CD8-positive, alpha-beta memory T cell (primary cell): ENCODE data around the gene UNCX. TPM values are rescaled to one million over a fixed set of nuclear protein-coding genes. Genes with fewer than 3 reads are reported as not detected.

Source experiments
- CTCF ChIA-PET: fragments of 350-600 bp; sonication (Branson Sonifier 250); formaldehyde crosslinking; loops from one replicate; lab custom pipeline; 2021; ENCODE audit warnings: antibody characterized with exemption; lab: Charles Lee
- POLR2A ChIA-PET: fragments of 350-600 bp; sonication (Branson Sonifier 250); formaldehyde crosslinking; loops from one replicate; lab custom pipeline; 2021; ENCODE audit warnings: antibody characterized with exemption; lab: Charles Lee
- DNase-seq, 5 donors: peaks; one replicate each; pipeline versions ENCODE4 v3.0.0 to v3.0.0-alpha.2; 2020 to 2022; ENCODE audit warnings: mixed read lengths in 1 of 5
- H3K27ac ChIP-seq: one replicate; pipeline ENCODE4 v1.7.0; 2013; ENCODE audit warnings: low read depth, mild to moderate bottlenecking, low read length, moderate library complexity
- H3K27me3 ChIP-seq: 2 replicates; pipeline ENCODE4 v1.7.0; 2013; ENCODE audit warnings: low read length, mild to moderate bottlenecking; ENCODE audit not compliant: insufficient read depth, poor library complexity, severe bottlenecking
- H3K36me3 ChIP-seq: 2 replicates; pipeline ENCODE4 v1.7.0; 2013; ENCODE audit warnings: mild to moderate bottlenecking, low read length, moderate library complexity; ENCODE audit not compliant: insufficient read depth
- H3K4me1 ChIP-seq: 2 replicates; pipeline ENCODE4 v1.7.0; 2013; ENCODE audit warnings: mild to moderate bottlenecking, low read length, moderate library complexity; ENCODE audit not compliant: insufficient read depth
- H3K4me3 ChIP-seq: 2 replicates; pipeline ENCODE4 v1.7.0; 2013; ENCODE audit warnings: mild to moderate bottlenecking, low read length
- H3K9me3 ChIP-seq: 2 replicates; pipeline ENCODE4 v1.7.0; 2013; ENCODE audit warnings: mild to moderate bottlenecking, low read length
- H3K27ac Mint-ChIP-seq, 8 donors: one replicate each; pipeline ENCODE4 v1.8.0; 2020 to 2021; ENCODE audit warnings: mixed read lengths in 8 of 8, mild to moderate bottlenecking in 6 of 8, inconsistent platforms in 3 of 8, moderate library complexity in 3 of 8
- H3K27me3 Mint-ChIP-seq, 2 donors: one replicate each; pipeline ENCODE4 v1.8.0; 2020 to 2021; ENCODE audit warnings: mixed read lengths in 2 of 2, mild to moderate bottlenecking in 1 of 2, moderate library complexity in 1 of 2
- H3K36me3 Mint-ChIP-seq, 3 donors: one replicate each; pipeline ENCODE4 v1.8.0; 2020 to 2021; ENCODE audit warnings: mixed read lengths in 3 of 3, inconsistent platforms in 1 of 3, mild to moderate bottlenecking in 1 of 3
- H3K4me1 Mint-ChIP-seq, 3 donors: one replicate each; pipeline ENCODE4 v1.8.0; 2020 to 2021; ENCODE audit warnings: mixed read lengths in 3 of 3, inconsistent platforms in 1 of 3, mild to moderate bottlenecking in 1 of 3
- H3K4me3 Mint-ChIP-seq, 7 donors: one replicate each; pipeline ENCODE4 v1.8.0; 2020 to 2021; ENCODE audit warnings: mixed read lengths in 7 of 7, mild to moderate bottlenecking in 6 of 7, moderate library complexity in 4 of 7, inconsistent platforms in 2 of 7
- H3K9me3 Mint-ChIP-seq, 5 donors: one replicate each; pipeline ENCODE4 v1.8.0; 2020 to 2022; ENCODE audit warnings: mixed read lengths in 5 of 5, mild to moderate bottlenecking in 3 of 5, moderate library complexity in 2 of 5, inconsistent platforms in 1 of 5
- polyA plus RNA-seq: library from polyadenylated mRNA; unstranded; fragments of 300-500 nt; fragmentation: Illumina TruSeq; gene quantifications from one replicate; pipeline ENCODE4 v1.2.3, GENCODE V29; 2021
- total RNA-seq, 2 experiments: library from RNA; stranded (reverse); gene quantifications; one replicate each; pipeline ENCODE4 v1.2.3, GENCODE V29; 2021

UNCX gene
- total and polyA plus RNA-seq, 3 experiments from 2014 or later, result not detected

- H3K4me3 ChIP-seq, result no peak overlapping the region
- Mint-ChIP-seq H3K27ac (peak overlapping the region in 2 of 8 donors; percentile 40 to 76), H3K27me3 (peaks cover 61 to 71% of the 10 kb centered on the region in 2 donors), H3K9me3 (peaks cover 0 to 2% (median 2%) of the 10 kb centered on the region in 5 donors), H3K4me1 (peaks cover 0 to 11% (median 4%) of the 10 kb centered on the region in 3 donors), H3K4me3 (peak overlapping the region in 3 of 7 donors; percentile 37 to 58 (median 52)), H3K36me3 (no peaks in the 10 kb centered on the region)
- DNase-seq, result no peak
- CTCF ChIA-PET, result interaction anchor here (0.8 to 2.8 kb wide), 4 partner anchors 147 to 247 kb away, joined by 3 to 8 read pairs (median 6); no protein-coding TSS in a partner anchor
- no peak overlapping the region for H3K27ac ChIP-seq
- H3K27me3 ChIP-seq, result peaks cover 55% of the 10 kb centered on the region
- no peaks in the 10 kb centered on the region for H3K36me3 ChIP-seq
- H3K4me1 ChIP-seq, result no peaks in the 10 kb centered on the region
- H3K9me3 ChIP-seq, result no peaks in the 10 kb centered on the region
- POLR2A ChIA-PET, result no interaction called here
These were observed 6.3 kb upstream of the UNCX start for GRCh38 chr7:1226186-1226901.

GRCh38 chr7:1227071-1227804 is 5.4 kb upstream of the UNCX start:
- no peak for DNase-seq
- Mint-ChIP-seq H3K27ac (peak overlapping the region in 1 of 8 donors; percentile 77), H3K4me3 (no peak overlapping the region), H3K27me3 (peaks cover 65 to 72% of the 10 kb centered on the region in 2 donors), H3K36me3 (no peaks in the 10 kb centered on the region), H3K9me3 (peaks cover 0 to 2% (median 2%) of the 10 kb centered on the region in 5 donors), H3K4me1 (peaks cover 7 to 18% (median 10%) of the 10 kb centered on the region in 3 donors)
- H3K27me3 ChIP-seq, result peaks cover 64% of the 10 kb centered on the region
- H3K9me3 ChIP-seq, result no peaks in the 10 kb centered on the region
- ChIA-PET CTCF (interaction anchor here (1.5 to 2.8 kb wide), 2 partner anchors 185 to 247 kb away, joined by 5 to 8 read pairs; no protein-coding TSS in a partner anchor), POLR2A (no interaction called here)
- H3K27ac ChIP-seq, result no peak overlapping the region
- H3K4me3 ChIP-seq, result no peak overlapping the region
- no peaks in the 10 kb centered on the region for H3K4me1 ChIP-seq
- H3K36me3 ChIP-seq, result no peaks in the 10 kb centered on the region

- ChIA-PET POLR2A (no interaction called here), CTCF (interaction anchor here (2.8 kb wide), 1 partner anchor 185 kb away, joined by 8 read pairs; no protein-coding TSS in a partner anchor)
- Histone ChIP-seq H3K4me3 (no peak overlapping the region), H3K4me1 (no peaks in the 10 kb centered on the region), H3K27me3 (peaks cover 65% of the 10 kb centered on the region), H3K27ac (no peak overlapping the region), H3K36me3 (no peaks in the 10 kb centered on the region), H3K9me3 (no peaks in the 10 kb centered on the region)
- peak overlapping the region in 1 of 7 donors; percentile 37 for H3K4me3 Mint-ChIP-seq
- H3K4me1 Mint-ChIP-seq, result peaks cover 8 to 20% (median 11%) of the 10 kb centered on the region in 3 donors
- H3K27me3 Mint-ChIP-seq, result peaks cover 63 to 72% of the 10 kb centered on the region in 2 donors
- H3K9me3 Mint-ChIP-seq, result peaks cover 0 to 2% (median 2%) of the 10 kb centered on the region in 5 donors
- H3K27ac Mint-ChIP-seq, result peak overlapping the region in 1 of 8 donors; percentile 77
- H3K36me3 Mint-ChIP-seq, result no peaks in the 10 kb centered on the region
- no peak for DNase-seq
These were observed 4.7 kb upstream of the UNCX start for GRCh38 chr7:1227814-1228544.

GRCh38 chr7:1228545-1229201 is 4.0 kb upstream of the UNCX start:
- no peak overlapping the region for H3K4me3 ChIP-seq
- H3K9me3 ChIP-seq, result no peaks in the 10 kb centered on the region
- peaks cover 65% of the 10 kb centered on the region for H3K27me3 ChIP-seq
- peak overlapping the region in 2 of 7 donors; percentile 10 to 37 for H3K4me3 Mint-ChIP-seq
- POLR2A ChIA-PET, result no interaction called here
- CTCF ChIA-PET, result no interaction called here
- H3K27ac ChIP-seq, result no peak overlapping the region
- no peaks in the 10 kb centered on the region for H3K4me1 ChIP-seq
- no peaks in the 10 kb centered on the region for H3K36me3 ChIP-seq
- DNase-seq, result no peak
- peaks cover 8 to 20% (median 11%) of the 10 kb centered on the region in 3 donors for H3K4me1 Mint-ChIP-seq
- peaks cover 0 to 2% (median 2%) of the 10 kb centered on the region in 5 donors for H3K9me3 Mint-ChIP-seq
- peak overlapping the region in 2 of 8 donors; percentile 33 to 77 for H3K27ac Mint-ChIP-seq
- no peaks in the 10 kb centered on the region for H3K36me3 Mint-ChIP-seq
- peaks cover 57 to 65% of the 10 kb centered on the region in 2 donors for H3K27me3 Mint-ChIP-seq

- CTCF ChIA-PET, result no interaction called here
- Histone ChIP-seq H3K36me3 (no peaks in the 10 kb centered on the region), H3K27ac (no peak overlapping the region), H3K4me1 (no peaks in the 10 kb centered on the region), H3K27me3 (peaks cover 65% of the 10 kb centered on the region), H3K9me3 (no peaks in the 10 kb centered on the region), H3K4me3 (no peak overlapping the region)
- peaks cover 63 to 67% of the 10 kb centered on the region in 2 donors for H3K27me3 Mint-ChIP-seq
- peaks cover 12 to 24% (median 15%) of the 10 kb centered on the region in 3 donors for H3K4me1 Mint-ChIP-seq
- POLR2A ChIA-PET, result no interaction called here
- peaks cover 0 to 3% (median 2%) of the 10 kb centered on the region in 5 donors for H3K9me3 Mint-ChIP-seq
- DNase-seq, result no peak
- H3K4me3 Mint-ChIP-seq, result no peak overlapping the region
- H3K27ac Mint-ChIP-seq, result no peak overlapping the region
- H3K36me3 Mint-ChIP-seq, result no peaks in the 10 kb centered on the region
These were observed 3.3 kb upstream of the UNCX start for GRCh38 chr7:1229202-1229947.

GRCh38 chr7:1229956-1230355 is 2.7 kb upstream of the UNCX start:
- Histone ChIP-seq H3K4me3 (no peak overlapping the region), H3K4me1 (no peaks in the 10 kb centered on the region), H3K27me3 (peaks cover 64% of the 10 kb centered on the region), H3K36me3 (no peaks in the 10 kb centered on the region), H3K27ac (no peak overlapping the region), H3K9me3 (no peaks in the 10 kb centered on the region)
- peaks cover 0 to 5% (median 2%) of the 10 kb centered on the region in 5 donors for H3K9me3 Mint-ChIP-seq
- H3K4me3 Mint-ChIP-seq, result peak overlapping the region in 1 of 7 donors; percentile 37
- ChIA-PET POLR2A (no interaction called here), CTCF (no interaction called here)
- H3K36me3 Mint-ChIP-seq, result no peaks in the 10 kb centered on the region
- no peak for DNase-seq
- H3K27me3 Mint-ChIP-seq, result peaks cover 67 to 71% of the 10 kb centered on the region in 2 donors
- peaks cover 16 to 30% (median 21%) of the 10 kb centered on the region in 3 donors for H3K4me1 Mint-ChIP-seq
- no peak overlapping the region for H3K27ac Mint-ChIP-seq
